Activated naive CD8-positive, alpha-beta T cell treated with anti-CD3 and anti-CD28 coated beads for 36 hours (primary cell): ENCODE data around the gene NAT8L. TPM values are rescaled to one million over a fixed set of nuclear protein-coding genes. Genes with fewer than 3 reads are reported as not detected.
"Not testable (repeated sequence)": the region's sequence is repeated elsewhere in the genome, so short reads cannot be mapped to it uniquely, and the experiment has no call there.

Experiments
- DNase-seq: peaks from one replicate; pipeline ENCODE4 v3.0.0; 2021
- H3K27ac Mint-ChIP-seq: one replicate; pipeline ENCODE4 v1.8.0; 2022; ENCODE audit warnings: mild to moderate bottlenecking, moderate library complexity, mixed read lengths
- H3K27me3 Mint-ChIP-seq: one replicate; pipeline ENCODE4 v1.8.0; 2022; ENCODE audit warnings: mild to moderate bottlenecking, mixed read lengths
- H3K36me3 Mint-ChIP-seq: one replicate; pipeline ENCODE4 v1.8.0; 2021; ENCODE audit warnings: mild to moderate bottlenecking, mixed read lengths
- H3K4me1 Mint-ChIP-seq: one replicate; pipeline ENCODE4 v1.8.0; 2021; ENCODE audit warnings: mixed read lengths
- H3K4me3 Mint-ChIP-seq: one replicate; pipeline ENCODE4 v1.8.0; 2022; ENCODE audit warnings: mild to moderate bottlenecking, moderate library complexity, mixed read lengths
- H3K9me3 Mint-ChIP-seq: one replicate; pipeline ENCODE4 v1.8.0; 2022; ENCODE audit warnings: mixed read lengths
- total RNA-seq, 2 experiments: library from RNA; stranded (reverse); gene quantifications; one replicate each; pipeline ENCODE4 v1.2.3, GENCODE V29; 2021

NAT8L gene
- under 1 TPM; 0.56 to 0.60 TPM for total RNA-seq

DNA sequence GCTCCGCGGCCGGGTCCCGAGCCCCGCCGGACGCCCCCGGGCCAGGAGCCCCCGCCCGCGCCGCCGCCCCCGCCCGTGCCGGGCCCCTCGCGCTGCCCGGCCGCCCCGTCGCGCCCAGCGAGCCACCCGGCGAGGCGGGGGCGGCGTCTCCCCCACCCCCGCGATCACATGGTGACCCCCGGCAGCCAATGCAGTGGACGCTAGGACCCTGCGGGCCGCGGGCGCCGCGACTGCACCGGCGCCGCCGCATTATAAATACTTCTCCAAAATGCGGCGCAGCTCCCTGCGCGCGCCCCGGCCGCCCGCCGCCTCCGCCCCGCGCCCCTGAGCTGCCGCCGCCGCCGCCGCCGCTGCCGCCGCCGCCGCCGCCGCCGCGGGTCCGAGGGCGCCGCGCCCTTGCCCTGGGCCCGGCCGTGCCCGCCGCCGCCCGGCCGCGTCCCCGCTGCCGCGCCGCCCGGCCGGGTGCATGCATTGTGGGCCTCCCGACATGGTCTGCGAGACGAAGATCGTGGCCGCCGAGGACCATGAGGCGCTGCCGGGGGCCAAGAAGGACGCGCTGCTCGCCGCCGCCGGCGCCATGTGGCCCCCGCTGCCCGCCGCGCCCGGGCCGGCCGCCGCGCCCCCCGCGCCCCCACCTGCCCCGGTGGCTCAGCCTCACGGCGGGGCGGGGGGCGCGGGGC is at the start of gene NAT8L:
Gene NAT8L (plus strand): TSS at position 282 of the 680 bp plus-strand sequence. CDS start 185 bp downstream, at position 467.
- peak; percentile 42 for DNase-seq
- H3K36me3 Mint-ChIP-seq = no peaks in the 10 kb centered on the region
- H3K4me1 Mint-ChIP-seq = peaks cover 3% of the 10 kb centered on the region
- H3K27ac Mint-ChIP-seq = no peak within 1 kb of the TSS
- H3K27me3 Mint-ChIP-seq = peaks cover 43% of the 10 kb centered on the region
- H3K4me3 Mint-ChIP-seq = no peak within 1 kb of the TSS
- H3K9me3 Mint-ChIP-seq = no peaks in the 10 kb centered on the region

- peak overlapping the region; percentile 87 for H3K27ac Mint-ChIP-seq
- H3K4me3 Mint-ChIP-seq = peak overlapping the region; percentile 86
- no peaks in the 10 kb centered on the region for H3K9me3 Mint-ChIP-seq
- peaks cover 11% of the 10 kb centered on the region for H3K36me3 Mint-ChIP-seq
- DNase-seq = peak; percentile 46
- no peaks in the 10 kb centered on the region for H3K27me3 Mint-ChIP-seq
- peaks cover 24% of the 10 kb centered on the region for H3K4me1 Mint-ChIP-seq
These were observed 49.4 kb upstream of the NAT8L start for GRCh38 chr4:2009651-2010233.

DNA sequence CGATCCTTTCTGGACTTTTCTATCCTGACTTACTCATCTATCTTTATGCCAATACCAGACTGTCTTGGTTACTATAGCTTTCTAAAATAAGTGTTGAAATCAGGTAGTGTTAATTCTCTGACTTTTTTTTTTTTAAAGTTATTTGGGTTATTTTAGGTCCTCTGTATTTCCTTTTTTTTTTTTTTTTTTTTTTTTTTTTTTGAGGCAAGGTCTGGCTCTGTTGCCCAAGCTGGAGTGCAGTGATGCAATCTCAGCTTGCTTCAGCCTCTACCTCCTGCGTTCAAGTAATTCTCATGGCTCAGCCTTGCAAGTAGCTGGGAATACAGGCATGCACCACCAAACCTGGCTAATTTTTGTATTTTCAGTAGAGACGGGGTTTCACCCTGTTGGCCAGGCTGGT is 47.5 kb upstream of the NAT8L start:
- Mint-ChIP-seq H3K27me3 (no peaks in the 10 kb centered on the region), H3K27ac (no peak overlapping the region), H3K36me3 (peaks cover 8% of the 10 kb centered on the region), H3K4me1 (peaks cover 15% of the 10 kb centered on the region), H3K9me3 (no peaks in the 10 kb centered on the region), H3K4me3 (no peak overlapping the region)
- no peak for DNase-seq

- DNase-seq = no peak
- H3K36me3 Mint-ChIP-seq = no peaks in the 10 kb centered on the region
- peaks cover 4% of the 10 kb centered on the region for H3K27me3 Mint-ChIP-seq
- H3K4me3 Mint-ChIP-seq = no peak overlapping the region
- H3K9me3 Mint-ChIP-seq = no peaks in the 10 kb centered on the region
- peaks cover 3% of the 10 kb centered on the region for H3K4me1 Mint-ChIP-seq
- no peak overlapping the region for H3K27ac Mint-ChIP-seq
These were observed 44.1 kb upstream of the NAT8L start for GRCh38 chr4:2015008-2015407.

DNA sequence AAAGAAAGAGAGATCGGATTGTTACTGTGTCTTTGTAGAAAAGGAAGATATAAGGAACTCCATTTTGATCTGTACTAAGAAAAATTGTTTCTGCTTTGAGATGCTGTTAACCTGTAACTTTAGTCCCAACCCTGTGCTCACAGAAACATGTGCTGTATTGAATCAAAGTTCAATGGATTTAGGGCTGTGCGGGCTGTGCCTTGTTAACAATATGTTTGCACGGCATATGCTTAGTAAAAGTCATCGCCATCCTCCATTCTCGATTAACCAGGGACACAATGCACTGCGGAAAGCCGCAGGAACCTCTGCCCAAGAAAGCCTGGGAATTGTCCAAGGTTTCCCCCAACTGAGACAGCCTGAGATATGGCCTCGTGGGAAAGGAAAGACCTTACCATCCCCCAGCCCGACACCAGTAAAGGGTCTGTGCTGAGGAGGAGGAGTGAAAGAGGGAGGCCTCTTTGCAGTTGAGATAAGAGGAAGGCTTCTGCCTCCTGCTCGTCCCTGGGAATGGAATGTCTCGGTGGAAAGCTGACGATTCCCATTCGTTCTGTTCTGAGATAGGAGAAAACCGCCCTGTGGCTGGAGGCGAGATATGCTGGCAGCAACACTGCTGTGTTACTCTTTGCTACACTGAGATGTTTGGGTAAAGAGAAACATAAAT is 37.6 kb upstream of the NAT8L start:
- not testable (repeated sequence) for H3K4me1 Mint-ChIP-seq, DNase-seq, H3K4me3 Mint-ChIP-seq, H3K9me3 Mint-ChIP-seq, H3K27ac Mint-ChIP-seq, H3K36me3 Mint-ChIP-seq
- peaks cover 42% of the 10 kb centered on the region for H3K27me3 Mint-ChIP-seq

DNA sequence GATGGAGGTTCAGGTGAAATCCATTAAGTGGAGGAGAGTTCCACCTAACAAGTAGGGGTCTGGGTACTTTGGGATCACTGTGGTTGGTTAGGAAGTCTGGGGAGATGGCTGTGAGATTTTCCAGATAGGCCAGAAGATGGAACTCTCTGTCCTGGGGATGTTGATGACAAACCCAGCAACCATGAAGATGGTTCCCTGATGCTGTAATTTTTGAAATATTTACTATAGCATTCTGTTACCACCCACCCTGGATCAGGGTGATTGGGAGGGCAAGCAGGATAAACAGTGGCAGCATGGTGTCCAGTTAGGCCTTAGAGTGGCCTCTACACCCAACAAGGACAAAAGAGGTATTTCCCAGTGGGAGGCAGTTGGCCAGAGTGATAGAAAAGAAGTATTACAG is 34.4 kb upstream of the NAT8L start:
- Mint-ChIP-seq H3K36me3 (peaks cover 2% of the 10 kb centered on the region), H3K4me3 (no peak overlapping the region), H3K4me1 (no peaks in the 10 kb centered on the region), H3K9me3 (peaks cover 2% of the 10 kb centered on the region), H3K27me3 (peaks cover 49% of the 10 kb centered on the region), H3K27ac (no peak overlapping the region)
- no peak for DNase-seq

DNA sequence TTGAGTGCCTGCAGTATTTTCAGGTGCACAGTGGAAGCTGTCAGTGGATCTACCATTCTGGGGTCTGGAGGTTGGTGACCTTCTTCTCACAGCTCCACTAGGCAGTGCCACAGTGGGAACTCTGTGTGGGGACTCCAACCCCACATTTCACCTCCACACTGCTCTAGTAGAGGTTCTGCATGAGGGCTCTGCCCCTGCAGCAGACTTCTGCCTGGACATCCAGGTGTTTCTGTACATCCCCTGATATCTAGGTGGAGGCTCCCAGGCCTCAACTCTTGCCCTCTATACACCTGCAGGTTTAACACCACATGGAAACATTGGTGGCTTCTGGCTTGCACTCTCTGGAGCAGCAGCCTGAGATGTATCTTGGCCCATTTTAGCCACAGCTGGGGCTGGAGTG is 33.3 kb upstream of the NAT8L start:
- no peak overlapping the region for H3K4me3 Mint-ChIP-seq
- H3K36me3 Mint-ChIP-seq = peaks cover 2% of the 10 kb centered on the region
- H3K9me3 Mint-ChIP-seq = peaks cover 2% of the 10 kb centered on the region
- DNase-seq = no peak
- no peak overlapping the region for H3K27ac Mint-ChIP-seq
- H3K27me3 Mint-ChIP-seq = peaks cover 43% of the 10 kb centered on the region
- H3K4me1 Mint-ChIP-seq = no peaks in the 10 kb centered on the region

- not testable (repeated sequence) for H3K4me1 Mint-ChIP-seq, H3K9me3 Mint-ChIP-seq, H3K4me3 Mint-ChIP-seq, H3K36me3 Mint-ChIP-seq, H3K27ac Mint-ChIP-seq, DNase-seq
- H3K27me3 Mint-ChIP-seq = peaks cover 37% of the 10 kb centered on the region
These were observed 32.0 kb upstream of the NAT8L start for GRCh38 chr4:2027120-2027519.

DNA sequence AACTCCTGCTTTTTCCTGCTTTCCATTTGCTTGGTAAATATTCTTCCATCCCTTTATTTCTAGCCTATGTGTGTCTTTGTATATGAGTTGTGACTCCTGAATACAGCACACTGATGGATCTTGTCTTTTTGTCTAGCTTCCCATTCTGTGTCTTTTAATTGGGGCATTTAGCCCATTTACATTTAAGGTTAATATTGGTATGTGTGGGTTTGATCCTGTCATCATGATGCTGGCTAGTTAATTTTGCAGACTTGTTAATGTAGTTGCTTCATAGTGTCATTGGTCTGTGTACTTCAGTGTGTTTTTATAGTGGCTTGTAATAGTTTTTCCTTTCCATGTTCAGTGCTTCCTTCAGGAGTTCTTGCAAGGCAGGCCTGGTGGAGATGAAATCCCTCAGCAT is 28.0 kb upstream of the NAT8L start:
- H3K4me1 Mint-ChIP-seq, H3K27ac Mint-ChIP-seq, H3K4me3 Mint-ChIP-seq, DNase-seq, H3K36me3 Mint-ChIP-seq, H3K9me3 Mint-ChIP-seq: not testable (repeated sequence)
- peaks cover 24% of the 10 kb centered on the region for H3K27me3 Mint-ChIP-seq

DNA sequence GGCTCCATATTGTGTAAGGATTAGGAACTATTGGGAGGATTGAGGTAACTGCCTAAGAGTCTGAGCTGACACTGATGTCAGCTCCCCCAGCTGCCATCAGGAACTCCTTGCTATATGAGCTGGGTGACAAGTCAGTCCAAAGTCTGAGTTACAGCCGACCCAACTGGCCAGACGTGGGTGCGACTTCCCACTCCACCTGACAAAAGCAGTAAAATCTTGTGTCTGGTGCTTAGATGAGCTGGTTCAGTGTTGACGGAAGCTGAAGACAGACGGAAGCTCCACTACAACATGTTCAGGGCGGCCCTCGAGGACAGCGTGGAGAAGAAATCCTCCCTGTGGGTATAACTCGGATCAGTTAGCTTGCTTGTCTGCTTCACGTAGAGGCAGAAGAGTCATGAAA is 22.8 kb upstream of the NAT8L start:
- Mint-ChIP-seq H3K9me3 (no peaks in the 10 kb centered on the region), H3K4me1 (no peaks in the 10 kb centered on the region), H3K4me3 (no peak overlapping the region), H3K36me3 (no peaks in the 10 kb centered on the region), H3K27ac (no peak overlapping the region), H3K27me3 (peaks cover 23% of the 10 kb centered on the region)
- DNase-seq = no peak

- Mint-ChIP-seq H3K27ac (no peak overlapping the region), H3K4me3 (no peak overlapping the region)
These were observed 22.3 kb upstream of the NAT8L start for GRCh38 chr4:2036866-2037265.

DNA sequence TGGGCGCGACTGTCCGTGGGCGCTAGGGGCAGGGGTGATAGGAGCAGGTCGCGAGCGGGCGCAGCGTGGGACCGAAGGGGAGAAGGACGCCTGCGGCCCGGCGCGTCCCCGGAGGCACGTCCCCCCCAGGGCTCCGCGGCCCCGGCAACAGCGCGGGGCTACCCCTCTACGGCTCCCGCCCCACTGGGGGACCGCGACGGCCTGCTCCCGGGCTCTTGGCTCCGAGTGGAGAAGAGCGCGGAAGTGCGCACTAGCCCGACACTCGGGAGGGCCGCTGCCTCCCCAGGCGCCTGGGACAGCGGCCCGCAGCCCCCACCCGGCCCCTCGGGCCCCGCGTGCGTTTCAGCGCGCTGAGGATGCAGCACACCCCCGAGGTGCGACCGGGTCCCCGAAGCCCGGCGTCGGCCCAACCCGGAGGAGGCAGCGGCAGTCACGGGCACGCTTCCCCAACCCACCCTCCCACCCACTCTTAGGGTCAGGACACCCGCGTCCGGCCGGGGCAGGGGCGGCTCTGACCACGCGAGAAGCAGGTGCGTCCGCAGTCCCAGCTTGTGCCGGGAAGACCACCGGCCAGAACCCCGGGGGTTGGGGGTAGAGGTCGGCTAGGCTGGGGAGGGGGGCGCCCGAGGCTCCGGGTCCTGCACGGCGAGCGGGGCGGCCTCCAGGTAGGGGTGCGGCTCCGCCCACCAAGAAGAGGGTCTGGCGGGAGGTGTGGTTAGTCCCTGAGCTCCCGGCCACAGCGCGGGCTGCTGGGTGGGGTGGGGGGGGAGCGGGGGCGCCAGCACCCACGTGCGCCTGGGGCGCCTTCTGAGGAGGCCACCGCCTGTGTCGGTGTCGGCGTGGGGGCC is 18.5 kb upstream of the NAT8L start:
- H3K27ac Mint-ChIP-seq = no peak overlapping the region
- no peak for DNase-seq
- H3K4me1 Mint-ChIP-seq = peaks cover 5% of the 10 kb centered on the region
- H3K9me3 Mint-ChIP-seq = no peaks in the 10 kb centered on the region
- H3K4me3 Mint-ChIP-seq = peak overlapping the region; percentile 43
- H3K27me3 Mint-ChIP-seq = peaks cover 30% of the 10 kb centered on the region
- H3K36me3 Mint-ChIP-seq = no peaks in the 10 kb centered on the region

More at GRCh38 chr4:2036866-2037265, 22.3 kb upstream of the NAT8L start:
- no peaks in the 10 kb centered on the region for H3K9me3 Mint-ChIP-seq
- peaks cover 26% of the 10 kb centered on the region for H3K27me3 Mint-ChIP-seq
- H3K4me1 Mint-ChIP-seq = peaks cover 3% of the 10 kb centered on the region
- DNase-seq = no peak
- no peaks in the 10 kb centered on the region for H3K36me3 Mint-ChIP-seq

- Mint-ChIP-seq H3K9me3 (no peaks in the 10 kb centered on the region), H3K4me3 (peak overlapping the region; percentile 79), H3K27ac (no peak overlapping the region), H3K27me3 (peaks cover 38% of the 10 kb centered on the region), H3K4me1 (peaks cover 5% of the 10 kb centered on the region), H3K36me3 (no peaks in the 10 kb centered on the region)
- DNase-seq = peak; percentile 90
These were observed 17.6 kb upstream of the NAT8L start for GRCh38 chr4:2041239-2042130.

DNA sequence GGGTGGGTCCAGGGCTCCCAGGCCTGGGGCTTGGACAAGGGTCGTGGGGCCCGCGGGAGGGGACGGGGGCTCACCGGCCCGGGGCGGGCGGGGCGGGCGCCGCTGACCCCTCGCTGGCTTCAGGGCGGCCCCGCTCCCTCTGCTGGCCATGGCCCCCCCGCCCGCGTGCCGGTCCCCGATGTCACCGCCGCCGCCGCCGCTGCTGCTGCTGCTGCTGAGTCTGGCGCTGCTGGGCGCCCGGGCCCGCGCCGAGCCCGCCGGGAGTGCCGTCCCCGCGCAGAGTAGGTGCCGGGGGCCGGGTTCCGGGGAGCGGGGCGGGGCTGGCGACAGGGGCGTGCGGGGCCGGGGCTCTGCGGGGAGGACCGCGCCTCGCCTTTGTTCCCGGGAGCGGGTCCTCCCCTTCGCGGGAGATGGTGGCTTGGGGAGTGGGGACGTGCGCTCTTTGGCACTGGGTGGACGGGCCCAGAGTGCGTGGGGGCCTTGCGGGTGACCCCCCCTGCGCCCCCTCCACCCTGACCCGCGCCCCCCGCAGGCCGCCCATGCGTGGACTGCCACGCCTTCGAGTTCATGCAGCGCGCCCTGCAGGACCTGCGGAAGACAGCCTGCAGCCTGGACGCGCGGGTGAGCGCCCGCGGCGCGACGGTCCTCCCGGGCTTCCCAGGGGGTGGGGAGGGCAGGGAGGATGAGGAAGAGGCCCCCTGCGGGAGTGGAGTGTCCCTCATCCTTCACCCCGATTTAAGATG is 16.8 kb upstream of the NAT8L start:
- DNase-seq = peak; percentile 63
- Mint-ChIP-seq H3K9me3 (no peaks in the 10 kb centered on the region), H3K27ac (no peak overlapping the region), H3K4me3 (peak overlapping the region; percentile 66), H3K27me3 (peaks cover 38% of the 10 kb centered on the region), H3K36me3 (no peaks in the 10 kb centered on the region), H3K4me1 (peaks cover 5% of the 10 kb centered on the region)
